Measurements from ENCODE around the gene MAGI3. TPM values are rescaled to one million over a fixed set of nuclear protein-coding genes. Genes with fewer than 3 reads are reported as not detected.
"Not testable (repeated sequence)": the region's sequence is repeated elsewhere in the genome, so short reads cannot be mapped to it uniquely, and the experiment has no call there.

The MAGI3 gene
- total and polyA plus RNA-seq, 9 donors: 5.3 to 20.8 (median 15.4) TPM

- DNase-seq: no peak
- TF ChIP-seq EP300 (IDR thresholded peaks at IDR 0.05) (no peak), POLR2A (IDR thresholded peaks at IDR 0.05) (no peak)
- TF ChIP-seq, protein P1, sequence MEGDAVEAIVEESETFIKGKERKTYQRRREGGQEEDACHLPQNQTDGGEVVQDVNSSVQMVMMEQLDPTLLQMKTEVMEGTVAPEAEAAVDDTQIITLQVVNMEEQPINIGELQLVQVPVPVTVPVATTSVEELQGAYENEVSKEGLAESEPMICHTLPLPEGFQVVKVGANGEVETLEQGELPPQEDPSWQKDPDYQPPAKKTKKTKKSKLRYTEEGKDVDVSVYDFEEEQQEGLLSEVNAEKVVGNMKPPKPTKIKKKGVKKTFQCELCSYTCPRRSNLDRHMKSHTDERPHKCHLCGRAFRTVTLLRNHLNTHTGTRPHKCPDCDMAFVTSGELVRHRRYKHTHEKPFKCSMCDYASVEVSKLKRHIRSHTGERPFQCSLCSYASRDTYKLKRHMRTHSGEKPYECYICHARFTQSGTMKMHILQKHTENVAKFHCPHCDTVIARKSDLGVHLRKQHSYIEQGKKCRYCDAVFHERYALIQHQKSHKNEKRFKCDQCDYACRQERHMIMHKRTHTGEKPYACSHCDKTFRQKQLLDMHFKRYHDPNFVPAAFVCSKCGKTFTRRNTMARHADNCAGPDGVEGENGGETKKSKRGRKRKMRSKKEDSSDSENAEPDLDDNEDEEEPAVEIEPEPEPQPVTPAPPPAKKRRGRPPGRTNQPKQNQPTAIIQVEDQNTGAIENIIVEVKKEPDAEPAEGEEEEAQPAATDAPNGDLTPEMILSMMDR (IDR thresholded peaks at IDR 0.05): no peak
- WGBS, 3 donors: 87 to 94% (median 87%) methylated on average over 3 of the region's 3 CpGs
- Histone ChIP-seq H3K27ac (no peak overlapping the region), H3K4me3 (no peak overlapping the region), H3K9me3 (no peaks in the 10 kb centered on the region), H3K4me1 (ENCODE audit: insufficient read depth) (no peaks in the 10 kb centered on the region), H3K27me3 (no peaks in the 10 kb centered on the region), H3K36me3 (no peaks in the 10 kb centered on the region)
- intact Hi-C loops (cut with DNase I): no loop called here
Measured at GRCh38 chr1:113701429-113701828, 311.1 kb downstream of the MAGI3 start.

DNA sequence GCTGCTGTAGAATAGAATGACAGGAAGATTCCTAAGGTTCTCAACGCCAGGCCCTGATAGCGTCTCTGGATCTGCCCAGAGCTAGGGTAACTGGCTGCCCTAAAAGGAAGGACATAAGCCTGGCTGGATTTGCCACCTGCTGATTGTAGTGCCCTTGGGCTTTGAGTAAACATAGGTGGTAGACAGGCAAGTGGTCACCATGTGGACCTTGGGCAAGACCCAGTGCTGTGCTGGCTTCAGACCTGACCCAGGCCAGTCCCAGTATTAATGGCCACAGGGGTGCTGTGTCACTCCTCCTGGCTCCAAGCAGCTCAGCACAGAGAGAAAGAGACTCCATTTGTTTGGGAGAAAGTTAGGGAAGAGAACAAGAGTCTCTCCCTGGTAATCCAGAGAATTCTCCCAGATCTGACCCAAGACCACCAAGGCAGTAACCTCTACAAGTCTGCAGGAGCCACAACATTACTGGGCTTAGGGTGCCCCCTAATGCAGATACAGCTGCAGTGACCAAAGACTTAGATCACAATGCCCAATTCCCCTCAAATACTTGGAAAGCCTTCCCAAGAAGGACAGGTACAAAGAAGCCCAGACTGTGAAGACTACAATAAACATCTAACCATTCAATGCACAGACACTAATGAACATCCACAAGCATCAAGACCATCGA is 324.4 kb downstream of the MAGI3 start:
- Histone ChIP-seq H3K27ac (no peak overlapping the region), H3K9me3 (peaks cover 0 to 3% of the 10 kb centered on the region in 2 donors), H3K36me3 (no peaks in the 10 kb centered on the region), H3K4me3 (no peak overlapping the region), H3K4me1 (ENCODE audit: insufficient read depth) (no peaks in the 10 kb centered on the region), H3K27me3 (no peaks in the 10 kb centered on the region)
- 88 to 99% (median 93%) methylated on average over 3 of the region's 3 CpGs for WGBS, 3 donors
- intact Hi-C loops (cut with DNase I): no loop called here
- TF ChIP-seq EP300 (IDR thresholded peaks at IDR 0.05): no peak
- no peak for TF ChIP-seq POLR2A (IDR thresholded peaks at IDR 0.05)
- TF ChIP-seq, protein P1 (IDR thresholded peaks at IDR 0.05): no peak
- DNase-seq: no peak

DNA sequence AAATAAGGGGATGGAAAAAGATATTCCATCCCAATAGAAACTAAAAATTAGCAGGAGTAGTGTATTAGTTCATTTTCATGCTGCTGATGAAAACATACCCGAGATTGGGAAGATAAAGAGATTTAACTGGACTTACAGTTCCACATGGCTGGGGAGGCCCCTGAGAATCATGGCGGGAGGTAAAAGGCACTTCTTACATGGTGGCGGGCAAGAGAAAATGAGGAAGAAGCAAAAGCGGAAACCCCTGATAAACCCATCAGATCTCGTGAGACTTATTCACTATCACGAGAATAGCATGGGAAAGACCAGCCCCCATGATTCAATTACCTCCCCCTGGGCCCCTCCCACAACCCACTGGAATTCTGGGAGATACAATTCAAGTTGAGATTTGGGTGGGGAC is 327.2 kb downstream of the MAGI3 start:
- H3K27ac ChIP-seq; intact Hi-C loops (cut with DNase I); H3K36me3 ChIP-seq; H3K9me3 ChIP-seq; H3K4me3 ChIP-seq; H3K27me3 ChIP-seq; H3K4me1 ChIP-seq (ENCODE audit: insufficient read depth); DNase-seq: not testable (repeated sequence)
- 96 to 98% (median 97%) methylated on average over 6 of the region's 6 CpGs for WGBS, 3 donors

GRCh38 chr1:113718621-113719020 is 328.3 kb downstream of the MAGI3 start:
- DNase-seq; H3K36me3 ChIP-seq; H3K9me3 ChIP-seq; H3K4me3 ChIP-seq; intact Hi-C loops (cut with DNase I); H3K27ac ChIP-seq; H3K4me1 ChIP-seq (ENCODE audit: insufficient read depth); H3K27me3 ChIP-seq: not testable (repeated sequence)
- 96 to 99% (median 96%) methylated on average over 5 of the region's 5 CpGs for WGBS, 3 donors

DNA sequence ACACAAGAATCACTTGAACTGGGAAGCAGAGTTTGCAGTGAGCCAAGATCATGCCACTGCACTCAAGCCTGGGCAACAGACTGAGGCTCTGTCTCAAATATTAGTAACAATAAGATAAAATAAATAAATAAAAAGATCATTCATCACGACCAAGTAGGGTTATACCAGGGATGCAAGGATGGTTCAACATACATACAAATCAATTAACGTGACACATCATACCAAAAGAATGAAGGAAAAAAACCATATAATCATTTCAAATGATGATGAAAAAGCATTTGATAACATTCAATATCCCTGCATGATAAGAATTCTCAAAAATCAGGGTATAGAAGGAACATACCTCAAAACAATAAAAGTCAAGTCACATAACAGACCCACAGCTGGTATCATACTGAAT is 330.7 kb downstream of the MAGI3 start:
- no peak for DNase-seq
- Histone ChIP-seq H3K27ac (no peak overlapping the region), H3K4me3 (no peak overlapping the region), H3K27me3 (no peaks in the 10 kb centered on the region), H3K36me3 (no peaks in the 10 kb centered on the region), H3K4me1 (ENCODE audit: insufficient read depth) (no peaks in the 10 kb centered on the region), H3K9me3 (peaks cover 0 to 3% of the 10 kb centered on the region in 2 donors)
- WGBS, 3 donors: 97 to 99% (median 98%) methylated on average over 2 of the region's 2 CpGs
- intact Hi-C loops (cut with DNase I): no loop called here
- TF ChIP-seq POLR2A (IDR thresholded peaks at IDR 0.05) (no peak), EP300 (IDR thresholded peaks at IDR 0.05) (no peak)
- TF ChIP-seq, protein P1 (IDR thresholded peaks at IDR 0.05): no peak
